GM19240 (cell line): ENCODE measurements around the gene POTEB2.
"Not testable (repeated sequence)": the region's sequence is repeated elsewhere in the genome, so short reads cannot be mapped to it uniquely, and the experiment has no call there.

Experiments used
- DNase-seq: peaks from one replicate; pipeline ENCODE4 v3.0.0; 2011; ENCODE audit warnings: low spot score; ENCODE audit not compliant: insufficient read length

Gene POTEB2

DNA sequence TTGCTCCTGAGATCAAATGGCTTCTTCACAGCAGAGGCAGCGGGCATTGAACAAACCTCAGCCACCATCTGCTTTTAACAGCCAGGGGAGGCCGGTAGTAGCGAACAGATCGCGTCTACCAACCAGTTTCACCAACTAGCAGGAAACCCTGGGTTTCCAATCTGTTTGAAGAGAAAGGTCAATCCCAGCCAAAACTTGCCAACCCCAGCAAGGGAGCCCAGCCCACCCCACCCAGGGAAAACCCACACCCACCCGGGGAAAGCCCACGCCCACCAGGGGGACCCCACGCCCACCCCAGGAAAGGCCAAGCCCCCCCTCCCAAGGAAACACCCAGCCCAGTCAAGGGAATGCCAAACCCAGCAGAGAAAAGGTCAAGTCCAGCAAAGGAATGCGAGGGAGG lies at the start of gene POTEB2:
POTEB2 (minus strand) TSS at position 101 of the 400 bp plus-strand sequence; CDS start at position 68, 33 bp downstream.
- not testable (repeated sequence) for DNase-seq

DNA sequence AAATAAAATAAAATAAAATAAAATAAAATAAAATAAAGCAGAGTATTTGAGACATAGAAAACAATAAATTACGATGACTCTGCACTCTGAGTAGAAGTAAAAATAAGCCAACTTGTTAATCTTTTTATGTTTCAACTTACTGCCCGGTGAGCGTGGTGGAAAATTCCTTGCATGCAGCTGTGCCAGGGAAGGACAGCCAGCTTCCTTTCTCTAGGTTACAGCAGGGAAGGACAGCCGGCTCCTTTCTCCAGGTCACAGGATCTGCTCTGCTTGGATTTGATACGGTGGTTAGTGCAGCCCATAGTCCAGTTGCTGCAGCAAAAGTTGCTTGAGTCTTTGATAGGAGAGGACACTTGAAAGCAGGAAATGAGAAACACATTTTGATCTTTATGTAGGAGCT lies 13.8 kb upstream of the POTEB2 start:
- not testable (repeated sequence) for DNase-seq

DNA sequence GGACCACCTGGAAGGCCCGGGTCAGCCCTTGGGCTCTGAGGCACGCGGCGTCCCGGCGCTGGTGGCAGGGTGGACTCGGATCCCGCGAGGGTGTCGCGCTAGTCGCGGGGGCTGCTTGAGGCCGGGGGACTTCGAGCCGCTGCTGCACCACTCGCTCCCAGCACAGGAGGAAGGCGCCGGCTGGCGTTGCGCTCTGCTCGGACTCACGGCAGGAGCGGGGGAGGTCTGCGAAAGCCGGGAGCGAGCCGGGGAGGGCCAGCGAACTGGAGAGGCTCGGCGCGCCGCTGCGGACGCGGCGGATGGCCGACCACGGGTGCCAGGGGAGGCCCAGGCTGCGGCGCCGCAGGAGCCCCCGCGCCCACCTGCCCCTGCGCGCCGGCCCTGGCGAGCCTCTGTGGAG lies 12.3 kb upstream of the POTEB2 start:
- not testable (repeated sequence) for DNase-seq

DNA sequence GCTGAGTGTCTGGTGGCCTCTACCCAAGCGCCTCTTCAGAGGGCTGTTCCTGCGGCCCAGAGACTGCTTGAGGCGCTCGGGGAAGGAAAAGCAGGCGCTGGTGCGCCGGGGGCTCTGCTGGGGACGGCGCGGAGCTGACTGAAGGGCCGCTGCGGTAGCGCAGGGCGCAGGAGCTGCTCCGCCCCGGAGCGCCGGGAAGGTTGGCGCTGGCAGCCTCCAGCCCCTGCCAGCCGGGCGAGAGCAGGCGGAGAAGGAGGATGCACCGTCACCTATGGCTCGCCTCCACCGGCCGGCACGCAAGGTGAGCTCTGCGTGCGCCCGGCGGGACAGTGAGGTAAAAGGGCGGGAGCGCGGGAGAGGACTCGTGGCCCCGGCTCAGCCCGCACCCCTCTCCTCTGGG lies 11.7 kb upstream of the POTEB2 start:
- DNase-seq, result not testable (repeated sequence)
